ENCODE data around the gene TUBGCP2.

TUBGCP2 gene

GRCh38 chr10:133349160-133349568 lies 40.5 kb upstream of the TUBGCP2 start:
- TF ChIP-seq CTCF (conservative IDR thresholded peaks at IDR 0.05) = no peak
- no peak overlapping the region for H3K27ac ChIP-seq

GRCh38 chr10:133347710-133348517 lies 39.2 kb upstream of the TUBGCP2 start:
- no peak for TF ChIP-seq CTCF (conservative IDR thresholded peaks at IDR 0.05)
- no peak overlapping the region for H3K27ac ChIP-seq

GRCh38 chr10:133346413-133346812 lies 37.7 kb upstream of the TUBGCP2 start:
- H3K27ac ChIP-seq = no peak overlapping the region
- TF ChIP-seq CTCF (conservative IDR thresholded peaks at IDR 0.05) = no peak

GRCh38 chr10:133344236-133344635 lies 35.6 kb upstream of the TUBGCP2 start:
- TF ChIP-seq CTCF (conservative IDR thresholded peaks at IDR 0.05) = no peak
- H3K27ac ChIP-seq = no peak overlapping the region

GRCh38 chr10:133343558-133343957 lies 34.9 kb upstream of the TUBGCP2 start:
- H3K27ac ChIP-seq = no peak overlapping the region
- TF ChIP-seq CTCF (conservative IDR thresholded peaks at IDR 0.05) = no peak

GRCh38 chr10:133342942-133343341 lies 34.3 kb upstream of the TUBGCP2 start:
- H3K27ac ChIP-seq = no peak overlapping the region

GRCh38 chr10:133341983-133342382 lies 33.3 kb upstream of the TUBGCP2 start:
- no peak for TF ChIP-seq CTCF (conservative IDR thresholded peaks at IDR 0.05)
- no peak overlapping the region for H3K27ac ChIP-seq

More at GRCh38 chr10:133342942-133343341, 34.3 kb upstream of the TUBGCP2 start:
- no peak for TF ChIP-seq CTCF (conservative IDR thresholded peaks at IDR 0.05)

All from VCaP (cell line).